Subcutaneous abdominal adipose tissue (tissue), 5 donors: ENCODE results near the gene HDGF.
A peak's percentile ranks its signal among the peaks of the same experiment; 100 is the strongest.

Source experiments
- H3K27ac ChIP-seq: one replicate; pipeline ENCODE4 v1.7.0; 2013; ENCODE audit warnings: low read depth, mild to moderate bottlenecking, inconsistent platforms, low read length, moderate library complexity
- H3K27me3 ChIP-seq, 5 donors: one replicate each; pipeline ENCODE4 v1.7.0; 2013; ENCODE audit warnings: low read length in 5 of 5, inconsistent platforms in 1 of 5; ENCODE audit not compliant: control insufficient read depth in 5 of 5, insufficient read depth in 4 of 5
- H3K36me3 ChIP-seq, 5 donors: one replicate each; pipeline ENCODE4 v1.7.0; 2013; ENCODE audit warnings: low read length in 5 of 5; ENCODE audit not compliant: control insufficient read depth in 5 of 5, insufficient read depth in 5 of 5
- H3K4me1 ChIP-seq, 5 donors: one replicate each; pipeline ENCODE4 v1.7.0; 2013; ENCODE audit warnings: low read length in 5 of 5, mild to moderate bottlenecking in 3 of 5, moderate library complexity in 1 of 5; ENCODE audit not compliant: control insufficient read depth in 5 of 5, insufficient read depth in 5 of 5
- H3K4me3 ChIP-seq, 5 donors: one replicate each; pipeline ENCODE4 v1.7.0; 2013; ENCODE audit warnings: low read length in 5 of 5, low read depth in 1 of 5
- H3K9ac ChIP-seq, 5 donors: one replicate each; pipeline ENCODE4 v1.7.0; 2013; ENCODE audit warnings: low read length in 5 of 5, mild to moderate bottlenecking in 4 of 5, moderate library complexity in 3 of 5
- H3K9me3 ChIP-seq, 5 donors: one replicate each; pipeline ENCODE4 v1.7.0; 2013; ENCODE audit warnings: low read length in 5 of 5; ENCODE audit not compliant: control insufficient read depth in 5 of 5
- donor health status: healthy.
- donor health status: healthy.
- donor health status: healthy.
- donor health status: healthy.
- donor health status: healthy.

Gene HDGF

DNA sequence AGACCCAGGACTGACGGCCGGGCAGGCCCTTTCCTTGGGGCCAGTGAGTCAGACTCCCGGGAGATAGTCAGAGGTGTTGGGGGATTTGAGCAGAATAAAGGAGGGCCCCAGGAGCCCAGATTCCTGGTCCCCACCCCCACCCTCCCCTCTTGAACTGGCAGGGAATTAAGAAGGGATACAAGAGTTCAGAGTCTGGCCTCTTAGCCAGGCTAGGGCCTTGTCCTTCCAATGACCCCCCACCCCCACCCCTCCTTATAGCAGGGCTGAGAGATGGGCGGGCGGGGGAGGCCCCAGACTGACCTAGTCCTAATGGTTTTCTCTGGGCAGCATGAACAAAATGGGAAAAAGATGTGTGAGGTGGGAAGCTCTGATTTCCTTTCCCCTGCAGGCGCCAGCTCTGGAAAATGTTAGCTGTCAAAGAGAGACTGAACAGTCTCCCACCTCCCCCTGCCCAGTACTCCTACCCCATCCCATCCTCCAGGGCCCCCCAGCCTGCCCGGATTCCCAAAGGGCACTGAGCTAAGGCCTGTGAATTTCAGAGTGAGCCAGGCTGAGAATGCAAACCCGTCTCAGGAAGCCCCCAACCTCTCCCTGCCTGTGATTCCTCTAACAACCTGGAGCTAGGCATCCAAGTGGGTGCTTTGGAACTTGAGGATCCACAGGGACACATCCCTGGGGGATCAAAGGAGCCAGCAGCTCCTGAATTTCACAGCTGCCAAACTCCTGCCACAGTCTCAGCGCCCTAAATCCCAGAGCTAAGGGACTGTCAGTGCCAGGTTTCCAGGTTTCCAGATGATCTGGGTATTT lies 40.3 kb downstream of the HDGF start:
- no peak overlapping the region for H3K27ac ChIP-seq
- H3K27me3 ChIP-seq = peaks cover 0 to 2% (median 1%) of the 10 kb centered on the region in 5 donors
- no peak overlapping the region for H3K9ac ChIP-seq
- H3K36me3 ChIP-seq = peaks cover 0 to 6% (median 0%) of the 10 kb centered on the region in 5 donors
- H3K9me3 ChIP-seq = no peaks in the 10 kb centered on the region
- peaks cover 6 to 61% (median 49%) of the 10 kb centered on the region in 5 donors for H3K4me1 ChIP-seq
- no peak overlapping the region for H3K4me3 ChIP-seq

DNA sequence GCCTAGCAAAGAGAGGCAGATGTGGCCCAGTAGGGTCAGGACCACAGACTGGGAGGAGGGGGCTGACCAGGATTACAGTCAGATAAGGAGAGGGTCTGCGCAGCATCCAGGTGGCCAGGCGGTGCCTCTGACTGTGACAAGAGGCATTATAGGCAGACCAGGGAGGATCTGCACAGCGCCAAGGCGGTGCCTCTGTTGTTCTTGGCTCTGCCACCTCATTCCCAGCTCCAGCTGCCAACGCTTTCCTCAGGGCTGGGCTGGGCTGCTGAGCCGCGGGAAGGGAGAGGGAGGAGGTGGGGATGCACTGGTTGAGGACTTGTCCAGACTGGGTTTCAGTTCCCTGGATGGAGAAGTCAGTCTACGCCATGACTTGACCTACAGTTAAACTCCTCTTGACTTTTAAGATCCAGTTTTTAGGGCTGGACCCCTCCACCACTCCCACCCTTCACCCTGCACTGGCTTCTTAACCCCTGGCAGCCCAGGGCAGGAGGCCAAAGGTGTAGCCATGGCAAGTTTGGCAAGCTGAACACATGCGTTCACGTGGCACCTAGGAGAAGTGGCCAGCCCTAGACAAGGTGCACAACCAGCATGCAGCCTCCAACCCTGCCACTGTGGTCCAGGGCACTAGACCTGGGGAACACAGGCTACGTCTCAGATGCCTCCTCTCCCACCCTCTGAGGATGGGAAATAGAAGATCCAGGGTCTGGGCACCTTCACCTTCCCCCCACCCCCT lies 41.6 kb downstream of the HDGF start:
- Histone ChIP-seq H3K4me3 (no peak overlapping the region), H3K36me3 (no peaks in the 10 kb centered on the region), H3K27ac (peak overlapping the region; percentile 30), H3K27me3 (peaks cover 2 to 13% (median 6%) of the 10 kb centered on the region in 5 donors), H3K9ac (peak overlapping the region in 1 of 5 donors; percentile 38), H3K9me3 (no peaks in the 10 kb centered on the region), H3K4me1 (peaks cover 6 to 74% (median 62%) of the 10 kb centered on the region in 5 donors)

DNA sequence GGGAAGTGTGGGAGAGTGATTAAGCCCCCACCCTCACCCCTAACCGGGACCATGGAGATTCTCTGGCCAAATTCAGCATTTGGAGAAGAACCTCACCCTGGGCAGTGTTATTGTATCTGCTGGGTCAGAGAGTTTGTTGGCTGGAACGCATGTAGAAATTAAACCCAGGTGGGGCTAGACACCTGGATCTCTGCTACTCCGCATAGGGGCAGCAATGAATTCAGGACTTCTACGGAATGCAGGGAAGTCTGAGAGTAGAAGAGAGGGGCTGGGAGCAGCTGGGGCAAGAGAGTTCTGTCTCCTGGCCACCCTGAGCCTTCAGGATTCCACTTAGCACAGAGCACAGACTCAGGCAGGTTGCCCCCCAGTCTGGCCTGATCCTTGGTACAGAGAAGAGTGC lies 42.4 kb downstream of the HDGF start:
- Histone ChIP-seq H3K4me1 (peaks cover 7 to 82% (median 70%) of the 10 kb centered on the region in 5 donors), H3K27me3 (peaks cover 10 to 22% (median 15%) of the 10 kb centered on the region in 5 donors), H3K27ac (peak overlapping the region; percentile 65), H3K9me3 (no peaks in the 10 kb centered on the region), H3K4me3 (no peak overlapping the region), H3K9ac (no peak overlapping the region), H3K36me3 (no peaks in the 10 kb centered on the region)

DNA sequence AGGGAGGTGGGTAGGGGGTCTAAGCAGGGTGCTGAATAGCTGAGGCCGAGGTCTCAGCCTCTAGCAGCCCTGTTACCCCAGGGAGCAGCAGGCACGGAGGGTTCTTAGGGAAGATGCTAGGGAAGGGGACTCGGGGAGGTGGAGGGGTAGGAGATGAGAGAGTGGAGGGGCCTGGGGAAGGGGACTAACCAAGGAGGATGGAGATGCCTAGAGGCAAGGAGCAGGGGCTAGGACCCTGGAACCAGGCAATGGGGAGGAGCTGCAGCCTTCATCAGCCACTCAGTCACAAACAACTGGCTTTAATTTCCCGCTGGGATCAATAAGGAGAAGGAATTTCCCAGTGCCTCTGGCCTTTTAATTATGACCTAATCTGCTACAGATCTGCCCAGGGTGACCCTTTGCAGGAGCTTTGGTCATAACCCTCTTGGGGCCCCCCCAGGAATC lies 43.2 kb downstream of the HDGF start:
- H3K4me1 ChIP-seq = peaks cover 7 to 83% (median 72%) of the 10 kb centered on the region in 5 donors
- no peaks in the 10 kb centered on the region for H3K9me3 ChIP-seq
- H3K4me3 ChIP-seq = peak overlapping the region in 3 of 5 donors; percentile 3 to 22 (median 8)
- H3K27ac ChIP-seq = peak overlapping the region; percentile 65
- H3K27me3 ChIP-seq = peaks cover 18 to 30% (median 23%) of the 10 kb centered on the region in 5 donors
- H3K36me3 ChIP-seq = no peaks in the 10 kb centered on the region
- no peak overlapping the region for H3K9ac ChIP-seq

DNA sequence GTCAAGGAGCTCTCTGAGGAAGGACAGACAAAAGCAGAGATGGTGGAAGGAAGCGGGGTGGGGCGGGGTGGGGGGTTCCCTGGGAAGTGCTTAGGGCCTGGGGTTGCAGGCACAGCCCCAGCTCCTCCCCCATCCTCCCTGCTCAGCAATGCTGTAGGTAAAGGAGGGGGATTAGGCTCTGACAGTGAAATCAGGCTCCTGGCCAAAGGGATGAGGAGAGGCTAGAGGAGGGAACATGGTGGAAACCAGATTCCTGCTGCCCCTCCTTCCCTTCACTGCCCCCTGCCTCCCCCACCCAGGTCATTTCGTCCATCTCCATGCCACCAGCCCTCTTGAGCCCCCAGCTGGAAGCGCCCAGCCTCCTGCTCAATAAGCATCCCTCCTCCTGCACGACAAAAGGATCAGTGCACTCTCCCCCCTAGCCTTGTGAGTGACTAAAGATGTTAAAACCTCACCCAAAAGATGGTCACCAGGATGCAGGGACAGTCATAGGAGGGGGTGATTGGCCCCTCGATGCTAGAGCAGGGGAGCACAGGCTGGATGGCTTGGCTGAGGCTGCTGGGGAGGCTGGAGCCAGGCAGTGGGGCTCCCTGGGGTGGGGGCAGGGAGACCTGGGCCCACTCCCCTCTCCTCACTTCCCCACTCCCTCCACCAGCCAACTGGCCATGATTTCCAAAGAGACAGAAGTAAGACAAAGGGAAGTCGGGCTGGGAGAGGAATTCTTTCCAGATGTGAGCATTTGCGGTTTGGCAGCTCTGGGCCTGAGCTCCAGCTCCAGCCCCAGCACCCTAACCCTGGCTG lies 43.9 kb downstream of the HDGF start:
- peak overlapping the region in 3 of 5 donors; percentile 3 to 22 (median 8) for H3K4me3 ChIP-seq
- H3K4me1 ChIP-seq = peaks cover 7 to 82% (median 72%) of the 10 kb centered on the region in 5 donors
- H3K27me3 ChIP-seq = peaks cover 19 to 36% (median 25%) of the 10 kb centered on the region in 5 donors
- peak overlapping the region; percentile 65 for H3K27ac ChIP-seq
- no peaks in the 10 kb centered on the region for H3K9me3 ChIP-seq
- no peak overlapping the region for H3K9ac ChIP-seq
- H3K36me3 ChIP-seq = no peaks in the 10 kb centered on the region

DNA sequence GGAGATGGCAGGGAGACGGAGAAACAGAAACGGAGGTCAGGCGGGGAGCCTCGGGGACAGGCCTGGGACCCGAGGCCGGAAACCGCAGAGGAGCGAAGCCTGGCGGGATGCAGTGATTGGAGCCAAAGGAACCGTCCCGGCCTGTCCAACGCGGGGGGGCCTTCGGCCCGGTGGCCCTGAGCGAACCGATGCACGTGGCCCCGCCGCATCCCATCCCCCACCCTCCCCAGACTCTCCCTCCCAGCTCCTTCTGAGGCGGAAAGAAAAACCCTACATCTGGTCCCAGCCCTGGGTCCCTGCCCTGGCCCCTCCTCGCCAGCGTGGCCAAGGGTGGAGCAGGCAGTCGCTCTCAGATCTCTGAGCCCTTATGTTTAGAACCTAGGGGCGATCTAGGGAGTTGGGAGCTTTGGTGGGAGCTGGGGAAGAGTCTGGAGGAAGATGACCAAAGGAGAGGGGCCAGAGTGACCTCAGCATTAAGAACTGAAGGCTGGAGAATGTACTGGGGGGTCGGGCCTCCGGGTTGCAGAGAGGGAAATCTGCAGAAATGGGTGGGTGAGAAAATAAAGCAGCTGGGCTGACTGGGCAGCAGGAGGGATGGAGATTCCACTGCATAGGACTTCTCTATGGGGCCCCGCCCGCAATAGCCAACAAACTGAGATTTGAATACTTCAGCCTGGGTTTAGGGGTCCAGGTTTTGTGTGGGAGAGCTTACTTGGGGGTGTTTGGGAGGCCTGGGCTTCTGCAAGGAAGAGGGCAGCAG lies 44.6 kb downstream of the HDGF start:
- H3K9me3 ChIP-seq = no peaks in the 10 kb centered on the region
- H3K27me3 ChIP-seq = peaks cover 16 to 36% (median 25%) of the 10 kb centered on the region in 5 donors
- peak overlapping the region; percentile 67 for H3K27ac ChIP-seq
- H3K4me3 ChIP-seq = peak overlapping the region; percentile 20 to 66 (median 59)
- H3K36me3 ChIP-seq = no peaks in the 10 kb centered on the region
- H3K9ac ChIP-seq = peak overlapping the region in 4 of 5 donors; percentile 10 to 76 (median 34)
- peaks cover 7 to 78% (median 72%) of the 10 kb centered on the region in 5 donors for H3K4me1 ChIP-seq

DNA sequence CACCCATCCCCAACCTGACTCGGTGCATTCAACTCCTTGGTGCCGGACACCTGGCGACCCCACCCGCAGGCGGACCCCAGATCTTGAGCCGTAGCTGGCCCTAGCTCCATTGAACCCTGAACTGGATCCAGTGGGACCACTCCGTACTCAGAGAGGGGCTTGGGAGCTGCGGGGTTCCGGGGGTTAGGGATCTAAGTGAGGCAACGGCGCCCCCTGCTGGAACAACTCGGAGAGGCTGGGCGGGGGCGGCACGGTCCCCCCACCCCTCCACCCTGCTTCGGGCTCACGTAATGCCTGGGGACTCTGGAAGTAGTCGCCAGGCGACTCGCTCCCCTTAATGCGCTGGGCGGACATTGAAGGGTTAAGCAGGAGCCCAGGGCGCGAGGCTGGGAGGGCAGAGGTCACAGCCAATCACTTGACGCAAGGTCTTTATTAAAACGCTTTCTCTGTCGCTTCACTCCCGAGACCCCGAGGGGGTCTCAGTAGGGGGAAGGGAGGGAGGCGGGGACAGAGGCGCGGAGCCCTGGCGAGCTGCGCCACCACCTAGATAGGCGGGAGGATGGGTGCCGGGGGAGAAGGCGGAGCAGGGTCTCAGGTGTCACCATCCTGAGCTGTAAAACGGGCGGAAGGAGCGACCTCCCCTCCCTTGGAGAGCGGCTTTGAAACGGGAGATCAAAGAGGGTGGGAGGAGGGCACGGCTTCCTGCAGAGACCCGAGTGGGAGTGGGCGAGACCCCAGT lies 45.4 kb downstream of the HDGF start:
- peak overlapping the region in 4 of 5 donors; percentile 28 to 76 (median 53) for H3K9ac ChIP-seq
- H3K9me3 ChIP-seq = no peaks in the 10 kb centered on the region
- H3K4me3 ChIP-seq = peak overlapping the region in 4 of 5 donors; percentile 57 to 66 (median 62)
- H3K27me3 ChIP-seq = peaks cover 24 to 42% (median 31%) of the 10 kb centered on the region in 5 donors
- no peaks in the 10 kb centered on the region for H3K36me3 ChIP-seq
- peak overlapping the region; percentile 67 for H3K27ac ChIP-seq
- H3K4me1 ChIP-seq = peaks cover 7 to 74% (median 66%) of the 10 kb centered on the region in 5 donors

DNA sequence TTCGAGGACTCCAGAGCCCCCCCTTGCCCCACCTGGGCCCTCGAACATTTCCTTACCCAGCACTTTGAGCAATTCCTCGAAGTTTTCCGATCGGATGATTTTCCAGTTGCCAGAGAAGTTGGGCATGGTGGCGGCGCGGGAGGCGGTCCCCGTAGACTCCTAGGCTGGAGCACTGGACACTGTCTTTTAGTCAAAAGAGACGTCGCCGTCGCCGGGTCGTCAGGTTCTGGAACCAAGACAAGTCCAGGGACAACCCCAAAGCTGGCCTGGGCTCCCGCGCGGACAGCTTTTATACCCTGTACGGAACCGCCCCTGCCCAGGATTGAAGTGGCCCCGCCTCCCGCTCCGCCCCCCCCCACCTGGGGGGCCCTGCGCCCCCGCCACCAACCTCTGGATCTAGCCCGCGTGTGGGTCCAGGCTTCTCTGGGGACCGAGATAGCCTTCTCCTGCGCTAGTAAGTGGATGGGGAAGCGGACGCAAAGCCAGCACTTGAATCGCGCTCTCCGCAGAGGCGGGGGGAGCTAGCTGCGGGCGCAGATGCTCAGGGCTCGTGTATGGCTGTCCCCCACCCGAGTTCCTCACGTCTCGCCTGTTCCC lies 46.1 kb downstream of the HDGF start, which contains the start of gene CRABP2:
TSS of gene CRABP2 (minus strand) at position 263 of the 597 bp plus-strand sequence. CDS start at position 126, 137 bp downstream.
- Histone ChIP-seq H3K27ac (peak within 1 kb of the TSS; percentile 67), H3K27me3 (peaks cover 27 to 48% (median 34%) of the 10 kb centered on the region in 5 donors), H3K4me3 (peak within 1 kb of the TSS; percentile 51 to 66 (median 59)), H3K9ac (peak within 1 kb of the TSS in 4 of 5 donors; percentile 28 to 76 (median 53)), H3K4me1 (peaks cover 7 to 70% (median 62%) of the 10 kb centered on the region in 5 donors), H3K36me3 (peaks cover 0 to 2% (median 0%) of the 10 kb centered on the region in 5 donors), H3K9me3 (no peaks in the 10 kb centered on the region)
